K562 (cell line): ENCODE data around the gene HMGN2.
"Not testable (repeated sequence)": the region's sequence is repeated elsewhere in the genome, so short reads cannot be mapped to it uniquely, and the experiment has no call there.

Experiments
- AFF1 ChIP-seq, 2 experiments: fragments of 450-650 bp; IDR thresholded peaks; 2 replicates each; pipeline ENCODE4 v1.6.1; 2018; ENCODE audit warnings: mild to moderate bottlenecking in 2 of 2, low read depth in 1 of 2; ENCODE audit not compliant: partially characterized antibody in 2 of 2
- BRCA1 ChIP-seq, 2 experiments: fragments of 450-650 bp in 1 of 2; sonication (generic) in 1 of 2; formaldehyde crosslinking in 1 of 2; IDR thresholded peaks; 2 replicates each; pipeline versions ENCODE4 v1.5.0 to v1.6.1; 2017 to 2020; ENCODE audit warnings: mild to moderate bottlenecking in 1 of 2, missing genetic modification reagents in 1 of 2
- CHD4 ChIP-seq: fragments of 200-600 bp; sonication (generic); IDR thresholded peaks from 3 replicates; pipeline ENCODE4 v1.6.1; 2012; ENCODE audit warnings: low read depth, mild to moderate bottlenecking, mixed read lengths, low read length, inconsistent platforms; ENCODE audit not compliant: insufficient read depth, insufficient replicate concordance, poor library complexity, severe bottlenecking
- CTCF ChIP-seq, 3 experiments: IDR thresholded peaks in 2 of 3; conservative IDR thresholded peaks in 1 of 3; 2 replicates each; pipeline ENCODE4 v1.5.1; 2011 to 2012; ENCODE audit warnings: low read length in 3 of 3, mild to moderate bottlenecking in 3 of 3, control low read depth in 2 of 3, improper control_type of control experiment in 1 of 3, inconsistent platforms in 1 of 3, low read depth in 1 of 3, mixed read lengths in 1 of 3, moderate library complexity in 1 of 3; ENCODE audit not compliant: insufficient read depth in 2 of 3
- E2F8 ChIP-seq: fragments of 450-650 bp; IDR thresholded peaks from 2 replicates; pipeline ENCODE4 v1.7.1; 2018; ENCODE audit warnings: mild to moderate bottlenecking, low read depth; ENCODE audit not compliant: partially characterized antibody
- EZH2 ChIP-seq: IDR thresholded peaks from 2 replicates; pipeline ENCODE4 v1.6.1; 2012; ENCODE audit warnings: low read depth, mild to moderate bottlenecking, inconsistent platforms, low read length, borderline replicate concordance
- HDGF ChIP-seq: fragments of 450-650 bp; IDR thresholded peaks from 2 replicates; pipeline ENCODE4 v1.6.1; 2016
- HLTF ChIP-seq: fragments of 450-650 bp; IDR thresholded peaks from 2 replicates; pipeline ENCODE4 v1.6.1; 2016
- PHF8 ChIP-seq: fragments of 200-600 bp; sonication (generic); IDR thresholded peaks from 2 replicates; pipeline ENCODE4 v1.6.1; 2012; ENCODE audit warnings: mixed run types, mild to moderate bottlenecking, inconsistent platforms, low read length, moderate library complexity, borderline replicate concordance
- POLR2AphosphoS2 ChIP-seq: IDR thresholded peaks from 2 replicates; pipeline ENCODE4 v1.6.1; 2012; ENCODE audit warnings: low read length, improper control_type of control experiment
- PPARD ChIP-seq: fragments of 250-450 bp; sonication (Bioruptor Pico); IDR thresholded peaks from 2 replicates; pipeline ENCODE4 v1.8.0; 2022; ENCODE audit warnings: inconsistent platforms, mild to moderate bottlenecking, moderate library complexity
- TCF7L2 ChIP-seq: fragments of 150-350 bp; IDR thresholded peaks from 2 replicates; pipeline ENCODE4 v1.6.1; 2016; ENCODE audit warnings: low read depth, mild to moderate bottlenecking, low read length, moderate library complexity
- ZBTB7A ChIP-seq: IDR thresholded peaks from 2 replicates; pipeline ENCODE4 v1.6.1; 2011; ENCODE audit warnings: low read depth, mild to moderate bottlenecking, low read length, moderate library complexity, borderline replicate concordance; ENCODE audit not compliant: control insufficient read depth
- ZNF592 ChIP-seq: fragments of 450-650 bp; IDR thresholded peaks from 2 replicates; pipeline ENCODE4 v1.6.1; 2017; ENCODE audit warnings: antibody characterized with exemption, mild to moderate bottlenecking

- TF ChIP-seq BRCA1 (IDR thresholded peaks at IDR 0.05); BRCA1 (CRISPR knock-in tag; IDR thresholded peaks at IDR 0.05); PHF8; PPARD (CRISPR knock-in tag); ZNF592; E2F8; ZBTB7A; HDGF; POLR2AphosphoS2; CTCF (IDR thresholded peaks at IDR 0.05 in 2 of 3, conservative IDR thresholded peaks at IDR 0.05 in 1 of 3; ENCODE audit: insufficient read depth in 2 of 3, low read depth in 1 of 3, low read length in 3 of 3); EZH2; AFF1 (IDR thresholded peaks at IDR 0.05; ENCODE audit: low read depth in 1 of 2, partially characterized antibody in 2 of 2); TCF7L2; HLTF; CHD4: not testable (repeated sequence)
These were observed 38.5 kb downstream of the HMGN2 start for GRCh38 chr1:26510711-26511110.
